DMS53 treated with DMSO at 0.1 percent for 48 hours (cell line): ENCODE measurements around the gene ACTR2.
"Not testable (repeated sequence)": the region's sequence is repeated elsewhere in the genome, so short reads cannot be mapped to it uniquely, and the experiment has no call there.

ENCODE experiments used
- DNase-seq: peaks from one replicate; lab custom pipeline; 2025; ENCODE audit not compliant: unreplicated experiment; lab: John Stamatoyannopoulos, UW

Gene ACTR2

DNA sequence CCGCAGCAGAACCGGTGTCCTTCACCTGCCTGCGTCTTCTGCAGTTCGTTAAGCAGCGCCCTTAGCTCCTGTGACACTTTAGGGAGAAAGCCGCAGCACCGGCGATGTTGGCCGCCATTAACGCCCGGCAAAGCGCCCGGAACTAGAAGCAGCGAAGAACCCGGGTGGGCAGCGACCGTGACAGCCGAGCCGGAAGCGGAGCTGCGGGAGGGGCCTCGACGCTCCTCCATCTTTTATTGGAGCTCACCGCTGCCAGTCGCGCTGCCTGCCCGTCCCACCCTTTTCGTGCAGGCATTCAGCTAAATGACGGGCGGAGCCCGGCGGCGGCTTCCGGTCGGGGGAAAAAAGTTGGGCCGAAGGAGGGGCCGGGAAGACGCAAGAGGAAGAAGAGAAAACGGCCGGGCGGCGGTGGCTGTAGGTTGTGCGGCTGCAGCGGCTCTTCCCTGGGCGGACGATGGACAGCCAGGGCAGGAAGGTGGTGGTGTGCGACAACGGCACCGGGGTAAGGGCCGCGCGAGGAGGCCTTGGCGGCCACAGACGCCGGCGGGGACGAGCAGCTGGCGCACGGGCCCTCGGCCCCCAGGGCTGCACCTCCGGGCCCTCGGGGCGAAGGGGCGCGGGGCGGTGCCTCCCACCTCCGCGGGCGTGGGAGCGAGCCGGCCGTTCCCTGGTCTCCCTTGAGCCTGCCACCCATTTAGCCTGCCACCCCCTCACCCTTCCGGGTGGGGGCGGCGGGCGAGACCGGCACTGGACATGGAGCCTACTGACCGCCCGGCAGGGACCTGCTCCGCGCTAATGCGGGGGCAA is at the start of gene ACTR2:
TSS of gene ACTR2 (plus strand) at position 376 of the 807 bp plus-strand sequence. CDS start at position 455, 79 bp downstream.
- peak; percentile 96 for DNase-seq

DNA sequence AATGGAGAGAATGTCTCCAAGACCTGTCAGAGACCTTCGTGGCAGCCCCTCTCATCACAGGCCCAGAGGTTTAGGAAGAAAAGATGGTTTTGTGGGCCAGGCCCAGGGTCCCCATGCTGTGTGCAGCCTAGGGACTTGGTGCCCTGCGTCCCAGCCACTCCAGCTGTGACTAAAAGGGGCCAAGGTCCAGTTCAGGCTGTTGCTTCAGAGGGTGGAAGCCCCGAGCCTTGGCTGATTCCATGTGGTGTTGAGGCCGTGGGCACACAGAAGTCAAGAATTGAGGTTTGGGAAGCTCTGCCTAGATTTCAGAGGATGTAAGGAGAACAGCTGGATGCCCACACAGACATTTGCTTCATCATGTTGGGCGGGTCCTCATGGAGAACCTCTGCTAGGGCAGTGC is 45.1 kb upstream of the ACTR2 start:
- no peak for DNase-seq

DNA sequence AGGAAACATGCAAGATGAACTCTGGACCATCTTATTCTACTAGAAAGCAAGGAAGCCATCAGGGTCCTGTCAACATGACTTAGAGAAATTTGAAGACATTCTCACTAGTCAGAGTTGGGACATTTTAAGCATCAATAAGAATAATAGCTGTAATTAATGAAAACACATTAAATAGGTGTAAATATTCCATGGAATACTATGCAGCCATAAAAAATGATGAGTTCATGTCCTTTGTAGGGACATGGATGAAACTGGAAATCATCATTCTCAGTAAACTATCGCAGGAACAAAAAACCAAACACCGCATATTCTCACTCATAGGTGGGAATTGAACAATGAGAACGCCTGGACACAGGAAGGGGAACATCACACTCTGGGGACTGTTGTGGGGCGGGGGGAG is 44.2 kb upstream of the ACTR2 start:
- DNase-seq = not testable (repeated sequence)

DNA sequence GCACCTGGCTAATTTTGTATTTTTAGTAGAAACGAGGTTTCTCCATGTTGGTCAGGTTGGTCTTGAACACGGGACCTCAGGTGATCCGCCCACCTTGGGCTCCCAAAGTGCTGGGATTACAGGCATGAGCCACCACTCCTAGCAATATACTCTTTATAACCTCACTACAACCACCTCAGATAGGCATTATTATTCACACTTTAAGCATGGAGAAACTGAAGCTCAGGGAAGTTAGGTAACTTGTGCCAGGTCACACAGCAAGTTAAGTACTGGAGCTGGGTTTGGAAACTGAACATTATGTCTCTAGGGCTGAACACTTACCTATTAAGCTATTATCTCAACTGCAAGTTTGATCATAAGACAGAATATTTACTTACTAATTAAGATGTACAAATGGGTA is 42.6 kb upstream of the ACTR2 start:
- no peak for DNase-seq

DNA sequence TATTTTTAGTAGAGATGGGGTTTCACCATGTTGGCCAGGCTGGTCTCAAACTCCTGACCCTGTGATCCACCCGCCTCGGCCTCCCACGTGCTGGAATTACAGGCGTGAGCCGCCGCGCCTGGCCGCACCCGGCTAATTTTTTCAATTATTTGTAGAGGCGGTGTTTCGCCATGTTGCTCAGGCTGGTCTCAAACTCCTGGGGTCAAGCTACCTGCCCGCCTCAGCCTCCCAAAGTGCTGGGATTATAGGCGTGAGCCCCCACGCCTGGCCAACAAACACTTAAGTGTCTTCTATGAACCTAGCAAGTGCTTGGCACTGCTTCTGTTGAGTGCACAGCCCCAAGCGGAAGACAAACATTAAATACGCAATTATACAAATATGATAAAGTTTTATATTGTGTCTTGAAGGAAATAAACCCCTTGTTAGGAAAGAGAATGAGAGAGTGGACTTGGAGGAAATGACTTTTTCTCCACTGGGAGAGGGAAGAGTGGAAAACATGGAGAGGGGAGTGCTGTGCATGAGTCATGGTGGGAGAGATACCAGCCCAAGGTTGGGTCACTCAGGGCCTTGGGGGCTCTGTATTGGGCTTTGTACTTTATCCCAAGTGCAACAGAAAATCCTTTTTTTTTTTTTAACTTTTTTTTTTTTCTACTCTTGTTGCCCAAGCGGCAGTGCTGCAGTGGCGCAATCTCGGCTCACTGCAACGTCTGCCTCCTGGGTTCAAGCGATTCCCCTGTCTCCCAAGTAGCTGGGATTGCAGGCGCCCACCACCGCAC is 41.4 kb upstream of the ACTR2 start:
- no peak for DNase-seq

DNA sequence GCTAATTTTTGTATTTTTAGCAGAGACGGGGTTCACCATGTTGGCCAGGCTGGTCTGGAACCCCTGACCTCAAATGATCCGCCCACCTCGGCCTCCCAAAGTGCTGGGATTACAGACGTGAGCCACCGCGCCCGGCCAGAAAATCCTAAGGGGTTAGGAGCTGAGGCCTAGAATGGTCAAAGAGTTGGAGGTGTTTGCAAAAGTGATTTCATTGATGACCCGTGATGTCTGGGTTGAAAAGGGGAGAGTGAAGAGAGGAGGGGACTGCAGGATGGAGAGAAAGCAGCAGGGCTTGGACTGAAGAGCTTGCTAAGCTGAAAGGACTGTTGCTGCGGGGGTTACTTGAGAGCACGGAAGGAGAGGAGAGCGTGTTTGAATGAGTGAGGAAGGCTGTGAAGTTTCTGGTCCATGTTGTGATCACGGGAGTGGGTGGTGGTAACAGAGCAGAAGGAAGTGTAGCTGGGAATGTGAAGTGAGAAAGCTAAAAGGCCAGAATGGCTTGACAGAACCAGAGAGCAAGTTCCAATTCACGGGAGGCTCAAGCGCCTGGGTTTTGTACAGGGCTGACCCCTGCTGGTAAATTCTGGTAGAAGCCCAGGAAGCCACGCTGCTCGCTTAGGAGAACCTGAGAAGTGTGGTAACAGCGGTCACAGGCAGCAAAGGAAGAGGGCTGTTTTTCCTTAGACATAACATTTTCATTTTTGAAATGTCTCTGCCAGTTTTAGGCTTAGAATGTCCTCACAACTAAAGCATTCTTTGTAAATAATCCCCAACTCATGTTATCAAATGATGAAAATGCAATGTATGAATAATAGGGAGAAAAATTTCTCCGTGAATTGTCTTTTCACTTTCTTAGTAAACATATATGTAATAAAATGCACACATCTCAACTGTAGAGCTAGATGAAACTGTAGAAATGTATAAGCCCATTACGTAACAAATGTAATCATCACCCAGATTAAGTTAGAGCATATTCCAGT is 40.5 kb upstream of the ACTR2 start:
- peak; percentile 75 for DNase-seq

DNA sequence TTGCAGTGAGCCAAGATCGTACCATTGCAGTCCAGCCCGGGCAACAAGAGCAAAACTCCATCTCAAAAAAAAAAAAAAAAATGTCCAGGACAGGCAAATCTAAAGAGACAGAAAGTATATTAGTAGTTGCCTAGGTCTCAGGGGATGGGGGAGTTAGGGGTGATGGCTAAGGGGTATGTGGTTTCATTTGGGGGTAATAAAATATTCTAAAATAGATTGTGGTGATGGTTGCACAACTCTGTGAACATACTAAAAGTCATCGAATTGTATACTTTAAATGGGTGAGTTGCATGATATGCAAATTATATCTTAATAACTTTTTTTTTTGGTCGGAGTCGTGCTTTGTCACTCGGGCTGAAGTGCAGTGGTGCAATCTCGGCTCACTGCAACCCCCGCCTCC is 34.2 kb upstream of the ACTR2 start:
- no peak for DNase-seq

DNA sequence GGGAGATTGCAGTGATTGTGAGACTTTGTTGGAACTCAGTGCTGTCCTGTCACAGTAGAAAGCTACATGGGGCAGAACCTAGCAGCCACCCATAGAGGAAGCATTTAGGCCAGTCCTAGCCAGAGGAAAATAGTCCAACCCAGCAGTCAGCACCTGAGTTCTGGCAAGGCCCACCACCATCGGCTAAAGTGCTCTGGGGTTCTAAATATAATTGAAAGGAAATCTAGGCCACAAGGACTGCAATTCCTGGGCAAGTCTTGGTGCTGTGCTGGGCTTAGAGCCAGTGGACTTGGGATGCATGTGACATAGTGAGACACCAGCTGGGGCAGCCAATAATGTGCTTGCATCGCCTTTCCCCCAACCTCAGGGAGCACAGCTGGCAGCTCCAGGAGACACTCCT is 28.9 kb upstream of the ACTR2 start:
- DNase-seq = no peak

DNA sequence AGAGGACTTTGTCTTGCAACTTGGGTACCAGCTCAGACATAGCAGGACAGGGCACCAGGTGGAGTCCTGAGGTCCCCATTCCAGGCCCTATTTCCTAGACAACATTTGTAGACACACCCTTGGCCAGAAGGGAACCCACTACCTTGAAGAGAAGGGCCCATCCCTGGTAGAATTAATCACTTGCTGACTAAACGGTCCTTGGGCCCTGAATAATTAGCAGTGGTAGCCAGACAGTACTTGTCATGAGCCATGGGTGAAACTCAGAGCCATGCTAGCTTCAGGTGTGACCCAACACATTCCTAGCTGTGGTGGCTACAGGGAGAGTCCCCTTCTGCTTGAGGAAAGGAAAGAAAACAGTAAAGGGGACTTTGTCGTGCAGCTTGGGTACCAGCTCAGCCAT is 28.5 kb upstream of the ACTR2 start:
- DNase-seq = no peak

DNA sequence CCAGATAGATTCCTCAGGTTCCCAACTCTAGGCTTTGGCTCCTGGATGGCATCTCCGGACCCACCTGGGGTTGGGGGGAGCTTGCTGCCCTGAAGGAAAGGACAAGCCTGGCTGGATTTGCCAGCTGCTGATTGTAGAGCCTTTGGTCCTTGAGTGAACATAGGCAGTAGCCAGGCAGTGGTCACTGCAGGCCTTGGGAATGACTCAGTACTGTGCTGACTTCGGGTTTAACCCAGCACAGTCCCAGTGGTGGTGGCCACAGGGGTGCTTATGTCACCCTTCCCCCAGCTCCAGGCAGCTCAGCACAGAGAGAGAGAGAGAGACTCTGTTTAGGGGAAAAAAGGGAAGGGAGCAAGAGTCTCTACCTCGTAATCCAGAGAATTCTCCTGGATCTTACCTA is 27.7 kb upstream of the ACTR2 start:
- no peak for DNase-seq

DNA sequence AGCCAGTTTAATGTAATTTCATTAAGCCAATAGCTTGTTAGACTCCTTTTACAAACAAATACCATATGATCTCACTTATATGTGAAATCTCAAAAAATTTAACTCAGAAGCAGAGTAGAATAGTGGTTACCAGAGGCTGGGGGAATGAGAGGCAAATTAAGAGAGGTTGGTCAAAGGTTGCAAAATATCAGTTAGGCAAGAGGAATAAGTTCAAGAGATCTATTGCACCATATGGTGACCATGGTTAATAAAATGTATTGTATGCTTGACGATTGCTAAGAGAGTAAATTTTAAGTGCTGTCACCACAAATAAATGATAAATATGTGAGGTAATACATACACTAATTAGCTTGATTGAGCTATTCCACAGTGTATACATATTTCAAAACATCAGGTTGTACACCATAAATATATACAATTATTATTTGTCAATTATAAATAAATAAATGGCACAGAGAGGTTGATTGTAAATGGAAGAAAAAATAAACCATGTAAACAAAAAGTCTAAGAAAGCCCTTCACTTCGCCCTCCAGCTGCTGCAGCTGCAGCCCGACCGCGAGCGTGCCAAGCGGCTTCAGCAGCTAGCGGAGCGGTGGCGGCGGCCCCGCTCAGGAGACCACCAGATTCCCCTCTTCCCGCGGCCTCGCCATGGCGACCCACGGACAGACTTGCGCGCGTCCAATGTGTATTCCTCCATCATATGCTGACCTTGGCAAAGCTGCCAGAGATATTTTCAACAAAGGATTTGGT is 23.0 kb upstream of the ACTR2 start:
- DNase-seq = no peak

DNA sequence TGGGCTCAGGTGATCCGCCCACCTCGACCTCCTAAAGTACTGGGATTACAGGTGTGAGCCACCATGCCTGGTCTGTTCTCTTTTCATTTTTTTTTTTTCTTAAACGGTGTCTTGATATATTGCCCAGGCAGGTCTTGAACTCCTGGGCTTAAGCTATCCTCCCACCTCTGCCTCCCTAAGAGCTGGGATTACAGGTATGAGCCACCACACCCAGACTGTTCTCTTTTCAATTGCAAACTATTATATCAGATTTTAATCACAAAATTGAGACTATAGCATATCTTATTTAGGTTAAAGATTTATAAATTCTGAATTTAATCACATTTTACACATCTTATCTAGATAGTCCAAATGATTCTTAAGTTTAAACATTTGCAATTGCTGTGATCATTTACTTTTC is 15.5 kb upstream of the ACTR2 start:
- DNase-seq = no peak

DNA sequence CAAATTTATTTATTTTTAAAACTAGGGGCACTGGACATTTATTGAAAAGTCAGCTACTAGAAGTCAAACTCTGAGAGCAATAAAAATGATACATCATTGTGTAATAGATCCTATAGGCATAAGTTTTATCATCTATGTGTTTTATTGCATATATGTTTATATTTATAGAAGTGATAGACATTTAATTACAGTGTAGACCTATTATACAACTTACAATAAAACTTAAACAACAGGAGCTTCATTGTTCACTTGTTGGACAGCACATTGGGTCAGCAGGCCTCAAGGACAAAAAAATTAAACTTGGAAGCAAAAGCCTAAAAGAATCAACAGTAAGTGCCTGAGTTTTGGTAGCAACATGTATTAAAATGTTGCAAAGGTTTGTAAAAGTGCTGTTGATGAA is 15.0 kb upstream of the ACTR2 start:
- no peak for DNase-seq

DNA sequence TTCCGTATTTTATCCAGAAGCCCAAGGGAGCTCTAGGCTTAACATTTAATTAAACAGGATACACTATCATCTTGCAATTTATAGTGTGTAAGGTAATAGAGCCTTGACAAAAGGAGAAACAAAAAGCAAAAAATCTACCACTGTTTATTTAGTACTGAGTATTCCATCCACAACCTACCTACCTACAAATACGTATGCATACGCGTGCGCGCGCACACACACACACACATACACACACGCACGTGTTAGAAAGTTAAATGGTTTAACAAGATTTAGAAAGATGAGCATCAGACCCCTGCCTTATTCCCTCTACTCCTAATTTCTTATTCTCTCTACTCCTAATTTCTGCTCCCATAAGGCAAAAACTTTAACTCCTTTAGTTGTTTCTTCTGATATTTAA is 14.6 kb upstream of the ACTR2 start:
- no peak for DNase-seq

DNA sequence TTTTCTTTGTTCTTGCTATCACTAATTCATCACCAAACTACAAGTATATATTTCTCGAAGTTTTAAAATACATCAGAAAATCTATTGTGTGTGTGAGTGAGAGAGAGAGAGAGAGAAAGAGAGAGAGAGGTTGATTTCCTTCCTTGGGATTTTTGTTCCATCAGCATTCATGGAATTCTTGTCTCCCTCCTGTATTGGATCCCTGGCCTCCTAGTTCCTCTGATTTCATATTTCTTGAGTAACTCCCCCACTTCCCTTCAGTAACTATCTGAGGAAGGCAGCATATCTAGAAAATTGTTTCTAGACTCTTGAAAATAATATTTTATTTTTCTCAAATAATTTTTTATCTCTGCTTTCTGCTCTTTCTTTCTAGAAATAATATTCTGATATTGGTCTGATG is 13.3 kb upstream of the ACTR2 start:
- no peak for DNase-seq

DNA sequence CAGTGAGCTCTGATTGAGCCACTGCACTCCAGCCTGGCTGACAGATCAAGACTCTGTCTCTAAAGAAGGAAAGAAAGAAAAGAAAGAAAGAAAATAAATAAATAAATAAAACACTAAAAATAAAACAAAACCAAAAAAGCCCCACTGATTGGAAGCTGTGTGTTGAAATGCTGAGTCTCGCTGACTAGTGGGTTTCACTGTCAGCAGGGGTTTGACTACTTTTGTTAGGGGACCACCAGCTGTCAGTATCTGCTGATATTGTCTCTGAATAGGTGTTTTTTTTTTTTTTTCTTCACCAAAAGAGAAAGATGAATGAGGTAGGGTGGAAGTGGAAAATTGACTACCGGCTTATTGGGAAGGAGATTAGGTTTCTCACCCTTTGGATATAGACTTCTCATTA is 12.8 kb upstream of the ACTR2 start:
- no peak for DNase-seq

DNA sequence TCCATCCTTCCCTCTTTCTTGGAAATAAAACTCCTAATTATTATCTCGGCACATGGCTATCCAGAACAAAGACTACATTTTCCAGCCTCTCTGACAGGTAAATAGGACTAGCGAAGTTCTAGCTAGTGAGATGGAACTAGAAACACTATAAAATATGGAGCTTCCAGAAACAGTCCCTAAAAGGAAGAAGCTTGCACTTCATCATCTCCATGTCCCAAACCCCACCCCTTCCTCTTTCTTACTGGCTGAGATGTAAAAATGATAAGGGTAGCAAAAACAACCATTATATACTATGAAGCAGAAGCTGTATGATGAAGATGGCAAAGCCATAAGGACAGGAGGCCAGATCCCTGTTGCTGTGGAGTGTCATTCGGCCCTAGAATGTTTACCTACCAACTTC is 11.7 kb upstream of the ACTR2 start:
- DNase-seq = no peak

DNA sequence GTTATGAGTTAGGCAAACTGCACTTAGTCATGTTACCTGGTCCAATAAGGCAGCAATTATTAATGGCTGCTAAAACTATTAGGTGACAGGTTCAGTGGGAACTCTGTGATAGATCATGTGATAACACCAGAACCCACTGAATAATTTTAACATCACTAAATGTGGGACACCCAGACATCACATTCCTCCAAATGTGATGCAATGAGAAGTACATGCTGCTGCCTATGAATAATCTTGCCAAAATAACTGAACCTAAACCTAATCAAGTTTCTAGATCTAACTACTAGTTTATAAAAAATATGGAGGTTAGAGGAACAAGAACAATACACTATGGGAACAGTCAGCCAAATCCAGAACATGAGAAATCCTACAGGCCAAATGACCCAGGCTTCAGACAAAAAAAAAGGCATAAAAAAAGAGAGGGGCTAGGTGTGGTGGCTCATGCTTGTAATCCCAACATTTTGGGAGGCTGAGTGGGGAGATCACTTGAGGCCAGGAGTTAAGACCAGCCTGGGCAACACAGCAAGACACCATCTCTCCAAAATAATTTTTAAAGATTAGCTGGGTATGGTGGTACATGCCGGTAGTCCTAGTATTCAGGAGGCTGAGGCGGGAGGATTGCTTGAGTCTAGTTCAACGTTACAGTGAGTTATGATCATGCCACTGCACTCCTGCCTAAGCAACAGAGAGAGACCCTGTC is 7.0 kb upstream of the ACTR2 start:
- no peak for DNase-seq

DNA sequence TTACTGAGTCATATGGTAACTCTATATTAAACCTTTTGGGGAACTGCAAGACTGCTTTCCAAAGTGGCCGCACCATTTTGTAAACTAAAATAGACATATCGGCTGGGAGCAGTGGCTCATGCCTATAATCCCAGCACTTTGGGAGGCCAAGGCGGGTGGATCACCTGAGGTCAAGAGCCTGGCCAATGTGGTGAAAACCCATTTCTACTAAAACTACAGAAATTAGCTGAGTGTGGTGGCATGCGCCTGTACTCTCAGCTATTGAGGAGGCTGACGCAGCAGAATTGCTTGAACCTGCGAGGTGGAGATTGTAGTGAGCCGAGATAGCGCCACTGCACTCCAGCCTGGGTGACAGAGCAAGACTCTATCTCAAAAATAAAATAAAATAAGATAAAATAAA is 6.4 kb upstream of the ACTR2 start:
- DNase-seq = not testable (repeated sequence)

DNA sequence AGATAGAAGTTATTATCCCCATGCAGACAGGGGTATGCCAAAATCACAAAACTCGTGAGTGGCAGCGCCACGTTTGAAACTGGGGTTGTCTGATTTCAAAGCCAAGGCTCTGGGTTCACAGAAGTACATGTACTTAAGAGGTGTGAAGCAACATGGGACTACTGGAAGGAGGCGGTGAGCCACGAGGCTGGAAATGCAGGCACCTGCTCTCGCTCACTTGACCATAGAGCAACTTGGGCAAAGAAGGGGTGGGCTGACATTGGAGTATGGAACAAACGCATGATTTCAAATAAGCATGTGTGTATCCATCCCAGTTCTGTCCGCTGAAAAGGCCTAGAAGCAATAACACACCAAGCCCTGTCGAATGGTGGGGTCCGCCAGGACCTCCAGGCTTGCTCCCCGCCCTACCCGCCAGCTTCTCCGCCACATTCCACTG is 593 bp upstream of the ACTR2 start:
- DNase-seq = peak; percentile 12
